ENCODE data around the gene PTPRD. TPM values are rescaled to one million over a fixed set of nuclear protein-coding genes. Genes with fewer than 3 reads are reported as not detected.

PTPRD gene
- total RNA-seq, 2 experiments from 2014 or later: not detected

DNA sequence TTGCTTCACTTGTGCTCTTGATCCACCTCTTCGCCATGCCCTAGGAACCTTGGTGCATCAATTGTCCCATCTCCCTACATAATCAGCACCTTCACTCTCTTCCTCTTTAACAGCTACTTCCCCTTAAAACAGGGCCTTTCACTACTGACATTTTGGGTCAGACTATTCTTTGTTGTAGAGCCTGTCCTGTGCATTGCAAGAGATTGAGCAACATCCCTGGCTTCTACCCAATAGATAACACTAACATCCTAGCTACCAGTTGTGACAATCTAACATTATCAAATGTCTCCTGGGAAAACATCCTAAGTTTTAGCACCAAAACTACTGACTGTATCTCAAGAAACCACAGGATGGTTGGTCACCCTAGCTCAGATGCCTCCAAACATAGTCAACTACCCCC, 1958.9 kb downstream of the PTPRD start:
- Mint-ChIP-seq H3K4me1 (no peaks in the 10 kb centered on the region), H3K9me3 (ENCODE audit: low read depth) (no peaks in the 10 kb centered on the region), H3K4me3 (no peak overlapping the region), H3K36me3 (ENCODE audit: low read depth) (no peaks in the 10 kb centered on the region), H3K27ac (no peak overlapping the region), H3K27me3 (peaks cover 2% of the 10 kb centered on the region)
- no peak for DNase-seq
- no peak for ATAC-seq
- ChIA-PET CTCF (no interaction called here), POLR2A (no interaction called here)
- intact Hi-C loops (cut with DNase I, micrococcal nuclease): no loop called here

DNA sequence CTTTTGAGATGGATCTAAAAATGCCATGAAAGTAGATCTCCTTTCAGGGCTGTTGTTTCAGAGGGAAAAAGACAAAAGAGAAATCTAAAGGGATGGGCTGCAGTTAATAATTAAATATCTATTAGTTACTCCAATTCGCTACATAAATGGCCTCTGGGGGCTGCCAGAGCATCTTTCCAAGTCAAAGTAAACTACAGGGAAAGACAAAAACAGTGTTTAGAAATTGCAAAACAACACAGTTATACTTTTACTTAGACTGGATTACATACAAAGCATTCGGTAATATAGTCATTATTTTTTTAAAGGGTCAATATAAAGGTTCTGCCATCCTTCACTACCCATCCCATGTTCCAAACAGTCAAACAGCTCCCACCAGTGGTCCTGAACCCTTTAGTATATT, 1959.7 kb downstream of the PTPRD start:
- ChIA-PET POLR2A (no interaction called here), CTCF (no interaction called here)
- no peaks in the 10 kb centered on the region for H3K4me1 Mint-ChIP-seq
- intact Hi-C loops (cut with DNase I, micrococcal nuclease): no loop called here
- H3K27me3 Mint-ChIP-seq: peaks cover 2% of the 10 kb centered on the region
- no peak for ATAC-seq
- H3K4me3 Mint-ChIP-seq: no peak overlapping the region
- DNase-seq: no peak
- H3K36me3 Mint-ChIP-seq (ENCODE audit: low read depth): no peaks in the 10 kb centered on the region
- no peaks in the 10 kb centered on the region for H3K9me3 Mint-ChIP-seq (ENCODE audit: low read depth)
- H3K27ac Mint-ChIP-seq: no peak overlapping the region

DNA sequence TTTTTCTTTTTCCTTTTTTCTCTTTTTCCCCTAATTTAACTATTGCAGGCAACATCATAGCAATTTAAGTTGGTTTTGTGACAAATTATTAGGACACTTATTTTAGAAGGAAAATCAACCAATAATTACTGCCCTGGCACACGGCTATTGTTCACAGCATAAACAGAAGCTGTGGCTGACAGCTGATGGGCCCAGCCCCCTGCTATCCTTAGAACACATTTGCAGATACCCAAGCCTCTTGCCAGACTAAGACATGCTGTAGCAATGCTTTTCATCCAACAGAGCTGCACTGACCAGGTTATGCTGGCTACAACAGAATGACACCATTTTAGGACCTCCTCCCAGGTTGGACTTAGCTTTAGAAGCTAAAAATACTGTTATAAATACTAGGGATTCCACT, 1960.5 kb downstream of the PTPRD start:
- H3K27ac Mint-ChIP-seq: no peak overlapping the region
- H3K4me1 Mint-ChIP-seq: no peaks in the 10 kb centered on the region
- H3K4me3 Mint-ChIP-seq: no peak overlapping the region
- POLR2A ChIA-PET: no interaction called here
- H3K9me3 Mint-ChIP-seq (ENCODE audit: low read depth): no peaks in the 10 kb centered on the region
- H3K36me3 Mint-ChIP-seq (ENCODE audit: low read depth): no peaks in the 10 kb centered on the region
- peaks cover 2% of the 10 kb centered on the region for H3K27me3 Mint-ChIP-seq
- intact Hi-C loops (cut with DNase I, micrococcal nuclease): no loop called here
- CTCF ChIA-PET: no interaction called here
- DNase-seq (no peak), ATAC-seq (no peak)

DNA sequence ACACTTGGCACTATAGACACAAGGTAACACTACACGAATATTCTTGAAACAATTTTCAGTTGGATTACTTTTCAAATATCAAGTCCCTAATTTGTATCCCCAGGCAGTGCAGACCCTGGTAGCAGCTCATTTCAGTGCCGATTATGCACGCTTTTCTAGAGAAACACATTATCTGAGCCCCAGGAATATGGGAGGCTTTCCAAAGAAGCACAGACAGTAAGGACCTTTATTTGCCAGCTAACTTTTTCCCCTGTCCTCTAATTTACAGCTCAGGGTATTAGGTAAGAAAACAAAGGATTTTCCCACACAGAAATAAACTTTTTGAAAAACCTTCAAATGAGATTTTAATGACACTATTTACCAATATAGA, 1961.0 kb downstream of the PTPRD start:
- CTCF ChIA-PET: no interaction called here
- Mint-ChIP-seq H3K27me3 (peaks cover 2% of the 10 kb centered on the region), H3K4me3 (no peak overlapping the region), H3K4me1 (no peaks in the 10 kb centered on the region), H3K27ac (no peak overlapping the region), H3K36me3 (ENCODE audit: low read depth) (no peaks in the 10 kb centered on the region), H3K9me3 (ENCODE audit: low read depth) (no peaks in the 10 kb centered on the region)
- ATAC-seq (no peak), DNase-seq (no peak)
- intact Hi-C loops (cut with DNase I, micrococcal nuclease): no loop called here
- POLR2A ChIA-PET: no interaction called here

DNA sequence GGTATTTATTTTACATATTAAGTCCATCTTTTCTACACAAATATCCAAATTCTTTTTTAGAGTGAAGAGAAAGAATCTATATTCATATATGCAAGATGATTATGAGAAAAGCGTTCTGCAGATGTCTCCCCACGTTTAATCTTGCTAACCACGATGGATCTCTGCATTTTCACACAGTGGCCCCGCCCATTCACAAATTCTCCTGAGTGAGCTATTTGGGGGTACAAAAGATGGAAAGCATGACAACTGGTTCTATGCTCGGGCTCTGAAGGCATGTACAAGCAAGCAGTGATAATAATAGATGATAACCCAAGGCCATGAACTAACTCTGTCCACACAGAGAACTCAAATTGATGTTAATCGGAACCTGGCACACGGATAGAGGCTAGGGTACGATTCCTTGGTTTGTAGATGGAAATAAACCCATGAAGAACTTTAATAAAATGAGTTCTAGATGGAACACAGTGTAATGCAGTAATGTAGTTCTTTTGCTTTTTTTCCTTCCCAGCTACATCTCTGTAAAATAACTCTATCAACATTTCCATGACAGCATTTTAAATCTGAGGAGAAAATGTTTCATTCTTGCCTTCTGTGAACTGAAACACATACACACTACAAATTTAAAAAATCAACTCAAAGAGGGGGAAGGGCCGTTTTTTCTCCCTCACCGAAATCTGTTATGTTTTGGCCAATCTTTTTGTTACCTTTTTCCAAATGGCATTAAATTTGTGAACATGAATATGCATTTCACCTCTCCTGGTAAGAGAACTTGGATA, 1961.5 kb downstream of the PTPRD start:
- DNase-seq: no peak
- ChIA-PET POLR2A (no interaction called here), CTCF (no interaction called here)
- Mint-ChIP-seq H3K27me3 (peaks cover 2% of the 10 kb centered on the region), H3K9me3 (ENCODE audit: low read depth) (no peaks in the 10 kb centered on the region), H3K27ac (no peak overlapping the region), H3K36me3 (ENCODE audit: low read depth) (no peaks in the 10 kb centered on the region), H3K4me3 (no peak overlapping the region), H3K4me1 (no peaks in the 10 kb centered on the region)
- intact Hi-C loops (cut with DNase I, micrococcal nuclease): no loop called here
- no peak for ATAC-seq

DNA sequence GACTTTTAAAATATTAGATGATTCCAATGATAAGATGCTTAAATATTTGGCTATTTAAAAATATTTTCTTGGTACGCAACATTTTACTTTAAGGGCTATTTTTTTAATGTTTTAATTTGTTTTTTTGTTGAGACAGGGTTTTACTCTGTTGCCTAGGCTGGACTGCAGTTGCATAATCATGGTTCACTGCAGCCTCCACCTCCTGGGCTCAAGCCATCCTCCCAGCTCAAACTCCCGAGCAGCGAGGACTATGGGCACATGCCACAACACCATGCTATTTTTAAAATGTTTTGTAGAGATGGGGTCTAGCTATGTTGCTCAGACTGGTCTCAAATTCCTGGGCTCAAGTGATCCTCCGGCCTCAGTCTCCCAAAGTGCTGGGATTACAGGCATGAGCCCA, 1963.0 kb downstream of the PTPRD start:
- H3K9me3 Mint-ChIP-seq (ENCODE audit: low read depth): no peaks in the 10 kb centered on the region
- H3K27ac Mint-ChIP-seq: no peak overlapping the region
- CTCF ChIA-PET: no interaction called here
- no peaks in the 10 kb centered on the region for H3K36me3 Mint-ChIP-seq (ENCODE audit: low read depth)
- intact Hi-C loops (cut with DNase I, micrococcal nuclease): no loop called here
- ATAC-seq (no peak), DNase-seq (no peak)
- no peaks in the 10 kb centered on the region for H3K4me1 Mint-ChIP-seq
- POLR2A ChIA-PET: no interaction called here
- no peak overlapping the region for H3K4me3 Mint-ChIP-seq
- H3K27me3 Mint-ChIP-seq: peaks cover 2% of the 10 kb centered on the region

DNA sequence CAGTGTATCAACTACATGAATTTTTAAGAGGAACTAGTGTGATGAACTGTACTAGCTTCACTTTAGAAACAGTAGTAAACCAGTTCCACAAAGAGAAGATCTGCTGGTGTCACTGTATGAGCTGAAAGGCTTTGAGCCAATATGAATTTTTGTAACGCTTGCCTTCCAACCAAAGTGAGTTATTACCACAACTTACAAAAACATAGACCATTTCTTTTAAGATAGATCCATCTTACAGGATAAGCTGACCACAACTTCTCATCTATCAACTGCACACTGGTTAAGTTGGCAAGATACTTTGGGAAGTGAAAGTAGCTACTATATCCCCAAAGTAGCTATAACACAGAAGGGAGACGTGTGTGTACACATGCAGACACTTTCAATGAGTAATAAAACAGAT, 1963.6 kb downstream of the PTPRD start:
- ChIA-PET POLR2A (no interaction called here), CTCF (no interaction called here)
- peaks cover 2% of the 10 kb centered on the region for H3K27me3 Mint-ChIP-seq
- H3K9me3 Mint-ChIP-seq (ENCODE audit: low read depth): no peaks in the 10 kb centered on the region
- no peak for ATAC-seq
- no peak overlapping the region for H3K4me3 Mint-ChIP-seq
- intact Hi-C loops (cut with DNase I, micrococcal nuclease): no loop called here
- H3K4me1 Mint-ChIP-seq: no peaks in the 10 kb centered on the region
- H3K27ac Mint-ChIP-seq: no peak overlapping the region
- no peak for DNase-seq
- H3K36me3 Mint-ChIP-seq (ENCODE audit: low read depth): no peaks in the 10 kb centered on the region

DNA sequence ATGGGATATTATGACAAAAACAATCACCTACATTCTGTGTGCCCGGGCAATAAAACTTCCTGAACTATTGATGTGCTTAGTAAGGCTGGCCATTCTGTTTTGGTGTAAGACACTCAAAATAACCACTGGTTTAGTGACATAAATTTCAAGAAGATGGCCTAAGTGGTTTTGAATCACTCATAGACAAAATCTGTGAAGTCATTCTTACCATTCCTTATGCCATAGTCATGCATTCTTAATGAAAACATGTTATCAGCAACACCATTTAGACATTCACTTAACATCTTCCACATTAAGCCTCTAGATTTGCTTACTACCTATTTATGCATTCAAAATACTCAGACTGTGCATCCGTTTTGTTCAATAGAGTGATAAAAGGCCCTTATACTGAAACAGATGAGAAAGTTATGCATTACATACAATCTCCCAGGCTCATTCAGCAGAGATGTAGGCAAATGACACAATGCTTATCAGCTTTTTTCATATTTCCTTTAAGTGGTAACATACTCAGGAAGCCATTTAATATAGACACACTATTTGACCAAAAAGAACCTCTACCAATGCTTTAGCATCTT, 1964.4 kb downstream of the PTPRD start:
- CTCF ChIA-PET: no interaction called here
- H3K4me3 Mint-ChIP-seq: no peak overlapping the region
- intact Hi-C loops (cut with DNase I, micrococcal nuclease): no loop called here

DNA sequence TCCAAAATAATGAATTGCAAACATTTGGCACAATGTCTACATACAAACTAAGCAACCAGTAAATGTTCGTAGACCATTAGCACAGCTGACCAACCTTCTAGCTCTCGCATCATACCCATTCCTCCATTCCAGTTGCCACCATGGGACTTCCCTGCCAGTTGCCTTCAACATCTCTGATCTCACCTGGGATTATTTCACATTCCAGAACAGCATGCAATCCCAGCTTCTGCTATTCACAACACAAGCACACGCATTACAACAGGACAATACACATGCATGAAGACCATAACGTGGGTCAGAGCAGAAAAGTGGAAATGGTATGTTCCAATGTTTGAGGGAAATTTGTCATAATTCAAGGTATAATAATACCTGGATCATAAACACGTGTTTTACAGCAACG, 1965.0 kb downstream of the PTPRD start:
- Mint-ChIP-seq H3K4me1 (no peaks in the 10 kb centered on the region), H3K27me3 (peaks cover 2% of the 10 kb centered on the region), H3K4me3 (no peak overlapping the region), H3K27ac (no peak overlapping the region), H3K36me3 (ENCODE audit: low read depth) (no peaks in the 10 kb centered on the region), H3K9me3 (ENCODE audit: low read depth) (no peaks in the 10 kb centered on the region)
- ChIA-PET POLR2A (no interaction called here), CTCF (interaction anchor here (1.0 kb wide), 1 partner anchor 9 kb away, joined by 3 read pairs; no protein-coding TSS in a partner anchor)
- ATAC-seq (no peak), DNase-seq (no peak)
- intact Hi-C loops (cut with DNase I, micrococcal nuclease): no loop called here

More for the DNA sequence above, 1964.4 kb downstream of the PTPRD start:
- Mint-ChIP-seq H3K27ac (no peak overlapping the region), H3K9me3 (ENCODE audit: low read depth) (no peaks in the 10 kb centered on the region), H3K27me3 (peaks cover 2% of the 10 kb centered on the region), H3K4me1 (no peaks in the 10 kb centered on the region), H3K36me3 (ENCODE audit: low read depth) (no peaks in the 10 kb centered on the region)
- ATAC-seq: no peak
- no peak for DNase-seq
- POLR2A ChIA-PET: no interaction called here

DNA sequence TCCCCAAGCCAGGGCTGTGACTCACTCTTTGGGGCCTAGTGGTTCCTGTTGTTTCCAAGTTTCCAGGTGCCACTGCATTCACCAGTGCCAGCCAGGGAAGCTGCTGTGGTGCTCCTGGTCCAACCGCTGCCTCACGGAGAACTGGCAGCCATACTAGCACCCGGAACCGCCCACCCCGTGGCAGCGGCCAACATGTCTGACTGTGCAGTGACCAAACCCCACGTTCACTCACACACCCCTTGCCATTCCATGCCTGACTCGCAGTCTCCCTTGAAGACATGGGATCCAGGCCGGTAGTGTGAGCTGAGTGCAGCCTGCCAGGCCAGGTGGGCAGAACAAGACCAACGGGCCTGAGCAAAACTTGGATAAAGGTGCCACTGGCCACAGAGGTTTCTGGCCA, 1968.2 kb downstream of the PTPRD start:
- ATAC-seq (no peak), DNase-seq (no peak)
- intact Hi-C loops (cut with DNase I, micrococcal nuclease): no loop called here
- H3K9me3 Mint-ChIP-seq (ENCODE audit: low read depth): no peaks in the 10 kb centered on the region
- no peak overlapping the region for H3K4me3 Mint-ChIP-seq
- no peaks in the 10 kb centered on the region for H3K4me1 Mint-ChIP-seq
- H3K27ac Mint-ChIP-seq: no peak overlapping the region
- H3K27me3 Mint-ChIP-seq: peaks cover 2% of the 10 kb centered on the region
- H3K36me3 Mint-ChIP-seq (ENCODE audit: low read depth): no peaks in the 10 kb centered on the region
- POLR2A ChIA-PET: no interaction called here
- CTCF ChIA-PET: no interaction called here

DNA sequence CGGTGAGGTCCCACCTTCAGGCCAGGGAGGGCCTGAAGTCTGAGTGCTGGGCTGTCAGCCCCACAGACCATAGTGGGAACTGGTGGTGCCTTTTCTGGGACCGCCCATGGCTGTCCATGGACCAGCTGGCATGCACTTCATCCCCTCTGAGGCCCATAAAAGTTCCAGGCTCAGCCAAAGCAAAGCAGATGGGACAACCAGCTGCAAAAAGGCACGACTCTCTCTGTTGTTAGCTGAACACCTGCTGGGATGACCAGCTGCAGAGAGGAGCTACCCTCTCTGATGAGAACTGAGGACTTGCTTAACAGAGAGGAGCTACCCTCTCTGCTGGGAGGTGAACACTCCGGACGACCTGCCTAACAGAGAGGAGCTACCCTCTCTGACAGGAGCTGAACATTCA, 1968.9 kb downstream of the PTPRD start:
- POLR2A ChIA-PET: no interaction called here
- no peak for DNase-seq
- intact Hi-C loops (cut with DNase I, micrococcal nuclease): no loop called here
- Mint-ChIP-seq H3K27ac (no peak overlapping the region), H3K9me3 (ENCODE audit: low read depth) (no peaks in the 10 kb centered on the region), H3K4me1 (no peaks in the 10 kb centered on the region), H3K36me3 (ENCODE audit: low read depth) (no peaks in the 10 kb centered on the region), H3K4me3 (no peak overlapping the region), H3K27me3 (no peaks in the 10 kb centered on the region)
- no peak for ATAC-seq
- CTCF ChIA-PET: no interaction called here

DNA sequence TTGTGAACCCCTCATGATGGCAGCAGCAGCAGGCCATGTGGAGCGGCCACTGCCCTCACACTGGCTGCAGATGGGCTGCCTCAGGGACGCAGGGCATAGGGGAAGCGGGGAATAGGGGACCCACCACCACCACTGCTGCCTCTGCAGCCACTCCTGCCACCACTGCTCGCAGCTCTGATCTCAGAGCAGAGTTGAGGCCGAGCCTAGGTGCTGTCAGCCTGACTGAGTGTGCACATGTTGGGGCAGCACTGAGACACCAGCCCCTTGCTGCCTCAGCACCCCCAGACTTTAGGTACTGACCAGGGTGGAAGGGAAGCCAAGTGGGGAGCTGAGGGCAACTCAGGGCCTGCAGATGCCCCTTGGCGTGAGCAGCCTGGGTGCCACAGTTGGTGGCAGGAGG, 1969.3 kb downstream of the PTPRD start:
- intact Hi-C loops (cut with DNase I, micrococcal nuclease): no loop called here
- ChIA-PET CTCF (no interaction called here), POLR2A (no interaction called here)
- no peak overlapping the region for H3K4me3 Mint-ChIP-seq
- no peak for ATAC-seq
- no peaks in the 10 kb centered on the region for H3K4me1 Mint-ChIP-seq
- H3K27ac Mint-ChIP-seq: no peak overlapping the region
- H3K9me3 Mint-ChIP-seq (ENCODE audit: low read depth): no peaks in the 10 kb centered on the region
- H3K27me3 Mint-ChIP-seq: no peaks in the 10 kb centered on the region
- no peaks in the 10 kb centered on the region for H3K36me3 Mint-ChIP-seq (ENCODE audit: low read depth)
- no peak for DNase-seq

DNA sequence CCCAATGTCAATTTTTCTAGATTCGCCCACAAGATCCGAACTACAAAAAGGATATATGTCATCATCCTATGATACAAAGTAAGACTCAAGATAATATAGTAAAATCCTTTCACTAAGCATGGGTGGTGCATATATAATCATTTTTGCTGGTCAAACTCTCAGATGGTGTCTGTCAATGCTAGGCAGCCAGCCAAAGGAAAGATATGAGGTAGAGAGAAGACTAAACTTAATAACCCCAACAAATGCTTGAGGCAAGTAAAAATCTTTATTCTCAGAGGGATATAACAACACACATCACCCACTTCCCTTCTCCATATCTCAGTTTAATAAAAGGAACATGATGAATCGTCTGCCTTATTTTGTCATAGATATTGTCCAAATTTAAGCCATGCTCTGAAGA, 1972.0 kb downstream of the PTPRD start:
- Mint-ChIP-seq H3K9me3 (ENCODE audit: low read depth) (no peaks in the 10 kb centered on the region), H3K4me3 (no peak overlapping the region), H3K4me1 (no peaks in the 10 kb centered on the region), H3K27me3 (no peaks in the 10 kb centered on the region), H3K27ac (no peak overlapping the region), H3K36me3 (ENCODE audit: low read depth) (no peaks in the 10 kb centered on the region)
- intact Hi-C loops (cut with DNase I, micrococcal nuclease): no loop called here
- ATAC-seq (no peak), DNase-seq (no peak)
- ChIA-PET POLR2A (no interaction called here), CTCF (no interaction called here)

Data from activated CD4-positive, alpha-beta T cell treated with anti-CD3 and anti-CD28 coated beads for 36 hours (primary cell).